ENCODE data around the gene DPP10. TPM values are rescaled to one million over a fixed set of nuclear protein-coding genes. Genes with fewer than 3 reads are reported as not detected.

DPP10 gene
- total RNA-seq, 2 experiments from 2014 or later: not detected

DNA sequence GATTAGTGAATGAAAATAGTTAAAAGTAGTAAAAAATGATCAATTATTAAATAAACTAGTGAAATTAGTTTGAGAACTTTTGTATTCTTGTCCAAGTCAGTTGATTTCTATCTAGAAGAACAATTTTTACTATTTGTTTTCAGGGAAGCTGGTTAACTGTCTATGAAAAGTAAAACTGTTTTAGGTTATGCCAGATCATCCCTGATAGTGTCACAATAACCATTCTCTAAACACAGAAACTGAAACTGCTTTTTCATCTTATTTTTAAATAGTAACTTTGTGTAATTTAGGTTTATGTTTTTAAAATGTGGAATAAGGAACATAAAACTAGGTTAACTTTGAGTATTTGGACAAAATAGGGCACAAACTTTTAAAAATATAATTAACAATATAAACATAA is 1087.2 kb downstream of the DPP10 start:
- DNase-seq (no peak), ATAC-seq (ENCODE audit: low read depth) (no peak)
- Mint-ChIP-seq H3K4me1 (no peaks in the 10 kb centered on the region), H3K4me3 (no peak overlapping the region), H3K27ac (no peak overlapping the region), H3K9me3 (no peaks in the 10 kb centered on the region), H3K36me3 (no peaks in the 10 kb centered on the region), H3K27me3 (no peaks in the 10 kb centered on the region)
- POLR2A ChIA-PET: no interaction called here

DNA sequence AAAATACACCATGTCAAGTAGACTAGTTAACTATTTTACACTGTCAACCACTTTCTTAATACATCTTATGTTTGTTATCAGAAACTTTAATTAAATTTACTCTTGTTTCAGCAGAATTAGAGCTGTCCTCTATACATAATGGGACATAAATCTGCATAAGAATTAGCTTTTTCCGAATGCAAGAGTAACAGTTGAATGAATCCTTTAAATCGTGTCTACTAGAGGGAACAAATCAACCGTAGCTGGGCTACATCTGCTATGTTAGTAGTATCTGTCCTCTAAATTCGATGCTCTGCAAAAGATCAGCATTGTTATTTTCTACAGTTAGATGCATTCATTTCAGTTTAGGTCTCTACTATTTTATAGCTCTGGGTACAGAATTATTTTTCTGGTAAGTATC is 1090.6 kb downstream of the DPP10 start:
- Mint-ChIP-seq H3K27me3 (no peaks in the 10 kb centered on the region), H3K36me3 (no peaks in the 10 kb centered on the region), H3K27ac (no peak overlapping the region), H3K9me3 (no peaks in the 10 kb centered on the region), H3K4me3 (no peak overlapping the region), H3K4me1 (no peaks in the 10 kb centered on the region)
- POLR2A ChIA-PET: no interaction called here
- ATAC-seq (ENCODE audit: low read depth): no peak
- DNase-seq: no peak

DNA sequence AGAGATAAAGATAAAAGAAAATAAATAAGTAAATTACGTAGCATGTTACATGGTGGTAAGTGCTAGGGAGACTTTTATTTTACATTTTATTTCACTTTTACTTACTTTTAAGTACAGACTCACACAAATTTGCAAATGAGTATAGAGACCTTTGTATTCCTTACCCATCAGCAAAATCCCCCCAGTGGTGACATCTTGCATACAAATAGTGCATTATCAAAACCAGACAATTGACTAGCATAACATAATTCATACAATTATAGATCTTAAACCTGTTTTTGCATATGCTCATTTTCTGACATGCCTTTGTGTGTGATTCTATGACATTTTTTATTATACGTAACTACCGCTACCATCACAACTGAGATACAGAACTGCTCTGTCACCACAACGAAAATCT is 1099.4 kb downstream of the DPP10 start:
- POLR2A ChIA-PET: no interaction called here
- Mint-ChIP-seq H3K9me3 (no peaks in the 10 kb centered on the region), H3K4me1 (no peaks in the 10 kb centered on the region), H3K36me3 (no peaks in the 10 kb centered on the region), H3K27ac (no peak overlapping the region), H3K4me3 (no peak overlapping the region), H3K27me3 (no peaks in the 10 kb centered on the region)
- DNase-seq: no peak
- no peak for ATAC-seq (ENCODE audit: low read depth)

DNA sequence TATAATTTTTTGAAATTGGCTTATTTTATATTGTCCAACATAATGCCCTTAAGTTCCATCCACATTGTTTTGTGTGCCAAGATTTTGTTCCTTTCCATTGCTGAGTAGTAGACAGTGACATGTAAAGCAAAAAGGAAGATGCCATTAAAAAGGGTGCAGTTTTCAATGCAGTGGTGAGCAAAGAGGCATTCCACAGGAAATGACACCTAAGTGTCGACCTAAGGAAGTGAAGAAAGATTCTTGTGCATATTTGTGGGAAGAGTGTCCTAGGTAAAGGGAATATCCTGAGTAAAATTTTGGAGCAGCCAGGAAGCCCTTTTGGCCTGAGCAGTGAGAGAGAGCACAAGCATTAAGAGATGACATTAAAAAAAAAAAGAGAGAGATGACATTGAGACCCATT is 1099.9 kb downstream of the DPP10 start:
- Mint-ChIP-seq H3K36me3 (no peaks in the 10 kb centered on the region), H3K4me1 (no peaks in the 10 kb centered on the region), H3K9me3 (no peaks in the 10 kb centered on the region), H3K4me3 (no peak overlapping the region), H3K27me3 (no peaks in the 10 kb centered on the region), H3K27ac (no peak overlapping the region)
- POLR2A ChIA-PET: no interaction called here
- ATAC-seq (ENCODE audit: low read depth) (no peak), DNase-seq (no peak)

DNA sequence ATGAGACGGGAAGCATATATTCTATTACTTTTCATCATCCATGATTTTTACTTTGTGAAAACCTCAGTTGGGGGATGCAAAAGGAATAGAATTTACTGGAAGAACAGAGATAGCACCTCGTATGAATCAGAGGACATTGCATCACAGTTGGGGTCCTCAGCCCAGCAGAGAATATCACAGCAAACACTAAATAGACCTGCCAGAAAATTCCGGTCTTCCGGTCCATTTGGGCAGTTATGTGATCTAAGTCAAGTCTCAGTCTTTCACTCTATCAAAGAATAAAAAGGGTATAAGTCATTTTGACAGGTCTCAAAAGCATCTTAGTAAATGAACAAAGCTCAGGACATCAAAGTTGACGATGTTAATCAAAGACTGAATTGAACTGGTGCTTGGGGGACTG is 1100.6 kb downstream of the DPP10 start:
- DNase-seq (no peak), ATAC-seq (ENCODE audit: low read depth) (no peak)
- POLR2A ChIA-PET: no interaction called here
- H3K9me3 Mint-ChIP-seq: no peaks in the 10 kb centered on the region
- H3K36me3 Mint-ChIP-seq: no peaks in the 10 kb centered on the region
- H3K27me3 Mint-ChIP-seq: no peaks in the 10 kb centered on the region
- no peak overlapping the region for H3K27ac Mint-ChIP-seq
- no peaks in the 10 kb centered on the region for H3K4me1 Mint-ChIP-seq
- H3K4me3 Mint-ChIP-seq: no peak overlapping the region

DNA sequence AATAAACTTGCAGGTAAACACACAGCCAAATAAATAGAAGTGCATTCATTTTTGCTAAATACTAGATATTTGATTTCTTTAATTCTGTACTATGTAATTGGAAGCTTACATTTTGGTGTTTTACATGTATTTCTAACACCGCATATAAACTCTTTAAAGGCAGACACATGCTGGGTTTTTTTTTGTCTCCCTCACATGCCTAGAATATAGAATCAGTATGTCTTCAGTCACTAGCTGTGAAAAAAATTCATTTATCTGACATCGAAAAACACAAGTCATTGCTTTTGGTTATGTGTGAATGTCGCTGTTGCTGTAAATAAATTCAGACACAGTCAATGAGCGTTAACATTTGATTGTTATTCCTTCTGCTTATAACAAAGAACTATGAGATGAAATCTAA is 1101.0 kb downstream of the DPP10 start:
- no peak for ATAC-seq (ENCODE audit: low read depth)
- no peak overlapping the region for H3K27ac Mint-ChIP-seq
- DNase-seq: no peak
- no peaks in the 10 kb centered on the region for H3K4me1 Mint-ChIP-seq
- no peak overlapping the region for H3K4me3 Mint-ChIP-seq
- POLR2A ChIA-PET: no interaction called here
- H3K36me3 Mint-ChIP-seq: no peaks in the 10 kb centered on the region
- no peaks in the 10 kb centered on the region for H3K27me3 Mint-ChIP-seq
- H3K9me3 Mint-ChIP-seq: no peaks in the 10 kb centered on the region

DNA sequence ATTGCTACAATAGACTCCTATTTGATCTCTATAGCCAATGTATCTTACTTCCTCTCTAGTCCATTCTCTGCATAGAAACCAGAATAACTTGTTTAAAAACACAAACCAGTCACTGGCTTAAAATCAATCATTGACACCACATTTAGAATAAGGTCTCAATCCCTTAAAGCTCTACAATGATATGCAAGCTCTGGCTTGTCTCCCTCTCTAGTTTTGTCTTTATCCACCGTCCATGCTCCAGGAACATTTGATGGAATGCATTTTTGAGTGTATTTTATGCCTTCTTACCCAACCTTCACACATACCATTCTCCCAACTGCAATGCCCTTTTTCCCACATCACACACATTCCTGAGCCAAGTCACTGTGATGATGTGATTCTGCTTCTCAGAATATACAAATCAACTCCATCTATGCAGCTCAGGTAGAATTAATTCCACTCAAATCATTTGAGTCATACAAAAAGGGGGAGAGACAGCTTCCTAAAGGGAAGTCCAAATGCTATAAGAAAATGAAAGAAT is 1107.2 kb downstream of the DPP10 start:
- H3K9me3 Mint-ChIP-seq: peaks cover 2% of the 10 kb centered on the region
- H3K27me3 Mint-ChIP-seq: no peaks in the 10 kb centered on the region
- POLR2A ChIA-PET: no interaction called here
- H3K4me3 Mint-ChIP-seq: no peak overlapping the region
- ATAC-seq (ENCODE audit: low read depth) (no peak), DNase-seq (no peak)
- H3K27ac Mint-ChIP-seq: no peak overlapping the region
- H3K4me1 Mint-ChIP-seq: no peaks in the 10 kb centered on the region
- H3K36me3 Mint-ChIP-seq: no peaks in the 10 kb centered on the region

DNA sequence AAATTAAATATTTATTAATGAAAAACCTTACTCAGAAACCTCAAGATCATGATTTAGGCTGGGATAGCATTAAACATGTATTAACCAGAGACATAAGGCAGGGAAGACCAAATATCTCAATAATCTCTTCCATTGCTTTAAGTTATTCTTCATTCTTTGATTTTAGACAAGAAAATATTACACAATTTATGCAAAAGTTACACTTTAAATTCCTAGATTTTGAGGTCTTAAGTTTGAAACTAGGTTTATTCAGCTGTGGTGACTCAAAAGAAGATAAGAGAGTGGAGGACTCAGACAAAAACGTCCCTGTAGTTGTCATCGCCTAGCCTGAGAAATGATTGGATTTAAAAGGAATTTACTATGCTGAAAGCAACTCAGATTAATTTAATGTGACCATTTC is 1110.3 kb downstream of the DPP10 start:
- H3K27ac Mint-ChIP-seq: no peak overlapping the region
- no peaks in the 10 kb centered on the region for H3K4me1 Mint-ChIP-seq
- POLR2A ChIA-PET: no interaction called here
- DNase-seq (no peak), ATAC-seq (ENCODE audit: low read depth) (no peak)
- H3K27me3 Mint-ChIP-seq: no peaks in the 10 kb centered on the region
- H3K36me3 Mint-ChIP-seq: no peaks in the 10 kb centered on the region
- H3K4me3 Mint-ChIP-seq: no peak overlapping the region
- peaks cover 2% of the 10 kb centered on the region for H3K9me3 Mint-ChIP-seq

DNA sequence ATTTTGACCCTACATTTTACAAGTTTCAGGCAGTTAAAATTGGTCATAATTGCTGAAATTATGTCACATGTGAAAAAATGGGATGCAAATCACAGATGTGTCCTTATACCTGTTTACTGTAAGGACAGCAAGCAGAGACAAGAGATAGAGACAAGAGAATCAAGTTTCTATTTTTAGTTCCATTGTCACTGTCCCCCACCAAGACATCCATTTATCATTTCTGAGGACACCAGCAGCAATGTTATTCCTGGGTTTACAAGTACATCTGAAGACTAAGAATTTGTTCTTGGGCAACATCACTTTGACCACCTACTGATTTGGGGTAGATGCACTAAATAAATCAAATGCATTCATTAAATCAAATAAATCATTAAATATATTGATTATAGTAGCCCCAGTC is 1111.7 kb downstream of the DPP10 start:
- Mint-ChIP-seq H3K36me3 (no peaks in the 10 kb centered on the region), H3K4me3 (no peak overlapping the region), H3K9me3 (no peaks in the 10 kb centered on the region), H3K27ac (no peak overlapping the region), H3K4me1 (no peaks in the 10 kb centered on the region), H3K27me3 (no peaks in the 10 kb centered on the region)
- DNase-seq: no peak
- no peak for ATAC-seq (ENCODE audit: low read depth)
- POLR2A ChIA-PET: no interaction called here

DNA sequence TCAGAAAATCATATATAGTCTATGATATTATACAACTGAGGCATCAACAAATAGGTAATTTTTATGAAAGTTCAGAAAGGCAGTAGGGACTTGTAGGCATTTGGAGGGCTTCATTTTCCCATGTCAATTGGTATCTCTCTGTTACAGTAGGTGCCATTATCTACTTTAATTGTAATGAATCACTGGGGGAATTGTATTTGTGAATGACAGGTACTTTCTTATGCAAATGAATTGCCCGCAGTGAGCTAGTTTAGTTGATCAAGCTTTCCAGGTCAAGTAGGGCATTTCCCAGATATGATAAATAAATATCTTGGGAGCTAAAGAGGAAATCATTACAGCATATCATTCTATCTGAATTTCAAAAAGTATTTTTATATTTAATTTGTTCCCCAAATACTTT is 1116.3 kb downstream of the DPP10 start:
- no peaks in the 10 kb centered on the region for H3K4me1 Mint-ChIP-seq

DNA sequence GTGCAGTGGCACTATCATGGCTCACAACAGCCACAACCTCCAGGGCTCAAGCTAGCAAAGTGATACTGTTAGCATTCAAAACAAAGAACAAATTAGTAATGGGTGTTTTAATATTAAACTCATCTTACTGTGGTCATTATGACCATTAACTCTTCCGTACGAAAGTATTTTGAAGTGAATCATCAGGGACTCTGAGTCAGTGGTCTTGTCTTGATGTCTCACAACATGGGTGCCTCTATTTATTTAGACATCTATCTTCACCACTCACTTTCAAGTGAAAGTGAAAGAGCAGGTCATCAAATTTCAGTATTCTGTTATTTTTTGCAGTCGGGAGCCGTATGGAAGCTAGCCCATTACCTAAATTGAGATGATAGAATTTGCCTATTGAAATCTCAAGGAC is 1118.2 kb downstream of the DPP10 start:
- no peak for ATAC-seq (ENCODE audit: low read depth)
- H3K27ac Mint-ChIP-seq: no peak overlapping the region

More for the DNA sequence above, 1116.3 kb downstream of the DPP10 start:
- no peak for DNase-seq
- Mint-ChIP-seq H3K36me3 (no peaks in the 10 kb centered on the region), H3K27ac (no peak overlapping the region), H3K4me3 (no peak overlapping the region), H3K9me3 (peaks cover 4% of the 10 kb centered on the region), H3K27me3 (no peaks in the 10 kb centered on the region)
- ATAC-seq (ENCODE audit: low read depth): no peak
- POLR2A ChIA-PET: no interaction called here

DNA sequence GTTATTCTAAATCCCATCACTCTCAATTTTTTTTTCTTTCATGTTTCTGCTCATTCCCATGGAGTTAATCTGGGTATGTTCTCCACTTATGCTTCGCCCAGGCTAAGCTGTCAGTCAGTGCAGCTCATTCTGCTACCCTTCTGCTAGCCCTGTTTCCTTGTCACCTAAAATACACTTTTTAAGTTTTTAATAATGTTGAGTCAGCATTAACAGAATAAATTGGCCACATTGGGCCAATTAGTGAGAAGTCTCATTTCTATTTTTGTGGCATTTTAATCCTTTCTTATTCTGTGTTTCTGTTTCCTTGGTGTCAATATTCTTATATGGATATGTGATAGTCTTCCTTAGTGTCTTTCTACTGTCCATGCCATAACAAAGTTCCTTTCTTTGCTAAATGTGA is 1126.2 kb downstream of the DPP10 start:
- Mint-ChIP-seq H3K4me1 (no peaks in the 10 kb centered on the region), H3K27me3 (no peaks in the 10 kb centered on the region), H3K9me3 (peaks cover 3% of the 10 kb centered on the region), H3K4me3 (no peak overlapping the region), H3K36me3 (no peaks in the 10 kb centered on the region), H3K27ac (no peak overlapping the region)
- POLR2A ChIA-PET: no interaction called here
- DNase-seq: no peak
- no peak for ATAC-seq (ENCODE audit: low read depth)

More for the DNA sequence above, 1118.2 kb downstream of the DPP10 start:
- Mint-ChIP-seq H3K4me1 (no peaks in the 10 kb centered on the region), H3K4me3 (no peak overlapping the region), H3K9me3 (peaks cover 4% of the 10 kb centered on the region), H3K27me3 (no peaks in the 10 kb centered on the region), H3K36me3 (no peaks in the 10 kb centered on the region)
- POLR2A ChIA-PET: no interaction called here
- DNase-seq: no peak

DNA sequence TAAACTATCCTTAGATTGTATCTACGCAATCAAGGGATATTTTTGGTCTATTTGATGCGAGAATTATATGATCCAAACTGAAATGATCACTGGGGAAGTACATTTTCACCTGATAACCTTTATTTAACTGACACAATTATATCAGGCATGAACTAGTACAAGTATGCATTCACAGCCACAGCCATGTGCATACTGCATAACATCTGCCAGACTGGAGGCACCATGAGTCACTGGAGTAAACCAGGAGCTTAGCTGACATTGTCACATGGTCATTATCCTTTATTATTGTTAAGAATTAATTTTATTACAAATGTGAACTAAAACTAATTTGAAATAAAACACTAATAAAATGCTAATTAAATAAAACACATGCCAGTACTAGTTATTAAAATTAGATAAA is 1127.1 kb downstream of the DPP10 start:
- H3K9me3 Mint-ChIP-seq: peaks cover 11% of the 10 kb centered on the region
- no peak for ATAC-seq (ENCODE audit: low read depth)
- no peaks in the 10 kb centered on the region for H3K27me3 Mint-ChIP-seq
- no peak for DNase-seq
- POLR2A ChIA-PET: no interaction called here
- H3K27ac Mint-ChIP-seq: no peak overlapping the region
- no peaks in the 10 kb centered on the region for H3K4me1 Mint-ChIP-seq
- H3K4me3 Mint-ChIP-seq: no peak overlapping the region
- H3K36me3 Mint-ChIP-seq: no peaks in the 10 kb centered on the region

DNA sequence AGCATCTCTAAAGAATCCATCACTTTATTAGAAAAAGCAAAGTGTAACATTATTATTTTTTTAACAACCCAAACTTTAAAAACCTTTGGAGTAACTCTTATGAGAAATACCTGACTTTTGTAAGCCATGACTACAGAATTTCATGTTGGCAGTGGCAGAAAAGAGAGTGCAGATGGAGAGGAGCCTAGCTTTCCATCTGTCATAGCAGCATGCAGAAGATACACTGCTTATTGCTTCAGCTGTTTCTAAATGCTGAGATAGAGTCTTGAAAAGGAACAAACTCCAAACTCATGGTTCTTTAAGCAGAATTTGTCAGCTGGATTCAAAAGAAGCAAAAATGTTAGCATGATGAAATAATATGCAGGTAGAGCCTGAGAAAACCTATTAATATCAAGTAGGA is 1130.3 kb downstream of the DPP10 start:
- Mint-ChIP-seq H3K36me3 (no peaks in the 10 kb centered on the region), H3K4me1 (no peaks in the 10 kb centered on the region), H3K9me3 (peaks cover 11% of the 10 kb centered on the region), H3K27me3 (no peaks in the 10 kb centered on the region), H3K27ac (no peak overlapping the region), H3K4me3 (no peak overlapping the region)
- POLR2A ChIA-PET: no interaction called here
- no peak for ATAC-seq (ENCODE audit: low read depth)
- DNase-seq: no peak

DNA sequence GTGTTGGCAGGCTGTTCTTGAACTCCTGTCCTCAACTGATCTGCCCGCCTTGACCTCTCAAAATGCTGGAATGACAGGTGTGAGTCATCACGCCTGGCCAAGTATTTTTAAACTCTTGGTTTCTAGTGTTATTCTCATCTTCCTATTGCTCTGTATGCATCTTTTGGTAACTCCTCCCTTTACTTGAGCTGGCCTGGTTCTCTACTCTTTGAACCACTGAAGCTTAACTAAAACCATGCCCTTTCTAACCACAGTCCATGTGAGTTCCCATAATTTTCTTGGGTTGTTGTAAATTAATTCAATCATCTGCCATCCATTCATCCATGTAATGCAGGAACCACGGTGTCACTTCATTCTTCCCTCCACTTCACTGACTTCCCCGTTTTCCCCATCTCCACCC is 1131.3 kb downstream of the DPP10 start:
- H3K4me1 Mint-ChIP-seq: no peaks in the 10 kb centered on the region
- H3K27me3 Mint-ChIP-seq: no peaks in the 10 kb centered on the region
- no peak overlapping the region for H3K4me3 Mint-ChIP-seq
- H3K9me3 Mint-ChIP-seq: peaks cover 9% of the 10 kb centered on the region
- H3K36me3 Mint-ChIP-seq: no peaks in the 10 kb centered on the region
- POLR2A ChIA-PET: no interaction called here
- ATAC-seq (ENCODE audit: low read depth) (no peak), DNase-seq (no peak)
- no peak overlapping the region for H3K27ac Mint-ChIP-seq

Data from activated naive CD8-positive, alpha-beta T cell treated with anti-CD3 and anti-CD28 coated beads, Interleukin-2, amount 10 ng/mL, durations not matched to agents 7 days and 5 days (primary cell).